Measurements from ENCODE around the gene JCHAIN.

DNA sequence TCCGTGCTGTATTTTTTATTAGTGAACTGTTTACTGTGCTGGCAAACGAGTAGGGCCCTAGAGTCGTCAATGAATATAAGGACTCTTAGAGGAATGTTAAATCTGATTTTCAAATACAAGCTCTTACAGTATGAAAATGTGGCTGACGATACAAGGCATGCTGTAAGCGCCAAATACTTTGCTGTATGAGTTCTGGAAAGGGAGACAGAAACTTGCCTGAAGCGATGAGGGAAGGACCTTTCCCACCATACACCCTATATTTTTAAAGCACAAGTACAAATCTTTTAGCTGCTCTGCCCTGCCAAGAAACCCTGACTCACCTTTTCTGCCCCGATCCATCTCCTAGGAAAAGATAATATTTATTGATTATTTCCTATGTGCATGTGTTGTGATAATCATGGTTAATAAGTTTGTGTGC lies 39.7 kb upstream of the JCHAIN start:
- TF ChIP-seq, protein P1, sequence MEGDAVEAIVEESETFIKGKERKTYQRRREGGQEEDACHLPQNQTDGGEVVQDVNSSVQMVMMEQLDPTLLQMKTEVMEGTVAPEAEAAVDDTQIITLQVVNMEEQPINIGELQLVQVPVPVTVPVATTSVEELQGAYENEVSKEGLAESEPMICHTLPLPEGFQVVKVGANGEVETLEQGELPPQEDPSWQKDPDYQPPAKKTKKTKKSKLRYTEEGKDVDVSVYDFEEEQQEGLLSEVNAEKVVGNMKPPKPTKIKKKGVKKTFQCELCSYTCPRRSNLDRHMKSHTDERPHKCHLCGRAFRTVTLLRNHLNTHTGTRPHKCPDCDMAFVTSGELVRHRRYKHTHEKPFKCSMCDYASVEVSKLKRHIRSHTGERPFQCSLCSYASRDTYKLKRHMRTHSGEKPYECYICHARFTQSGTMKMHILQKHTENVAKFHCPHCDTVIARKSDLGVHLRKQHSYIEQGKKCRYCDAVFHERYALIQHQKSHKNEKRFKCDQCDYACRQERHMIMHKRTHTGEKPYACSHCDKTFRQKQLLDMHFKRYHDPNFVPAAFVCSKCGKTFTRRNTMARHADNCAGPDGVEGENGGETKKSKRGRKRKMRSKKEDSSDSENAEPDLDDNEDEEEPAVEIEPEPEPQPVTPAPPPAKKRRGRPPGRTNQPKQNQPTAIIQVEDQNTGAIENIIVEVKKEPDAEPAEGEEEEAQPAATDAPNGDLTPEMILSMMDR (conservative IDR thresholded peaks at IDR 0.05 in 1 of 2, IDR thresholded peaks at IDR 0.05 in 1 of 2; ENCODE audit: low read depth in 1 of 2, low read length in 2 of 2), result no peak
- TF ChIP-seq EZH2 (IDR thresholded peaks at IDR 0.05; ENCODE audit: low read length, missing control alignments), result no peak

All from fibroblast of lung (primary cell).